Astrocyte (in vitro differentiated cells and primary cell): ENCODE measurements around the gene PPP3CA.

Experiments
- CTCF ChIP-seq: IDR thresholded peaks from 2 replicates; pipeline ENCODE4 v1.5.1; 2011; ENCODE audit warnings: low read depth, mild to moderate bottlenecking, inconsistent platforms, low read length, moderate library complexity; ENCODE audit not compliant: insufficient read depth
- EZH2 ChIP-seq: IDR thresholded peaks from 2 replicates; pipeline ENCODE4 v1.6.1; 2012; ENCODE audit warnings: mild to moderate bottlenecking, low read length, inconsistent platforms; ENCODE audit not compliant: insufficient read depth

- TF ChIP-seq CTCF: no peak
- TF ChIP-seq EZH2: no peak
Measured at GRCh38 chr4:101009471-101009870, 337.9 kb downstream of the PPP3CA start.
